HG02610 (cell line): Measurements from ENCODE around the gene VANGL1.
A peak's percentile ranks its signal among the peaks of the same experiment; 100 is the strongest.
"Not testable (repeated sequence)": the region's sequence is repeated elsewhere in the genome, so short reads cannot be mapped to it uniquely, and the experiment has no call there.

ENCODE experiments used
- ATAC-seq: cut with Tn5 transposase; IDR thresholded peaks from one replicate; pipeline ENCODE4 v1.9.1; 2021; ENCODE audit warnings: mild to moderate bottlenecking, moderate library complexity; ENCODE audit not compliant: unreplicated experiment

VANGL1 gene

DNA sequence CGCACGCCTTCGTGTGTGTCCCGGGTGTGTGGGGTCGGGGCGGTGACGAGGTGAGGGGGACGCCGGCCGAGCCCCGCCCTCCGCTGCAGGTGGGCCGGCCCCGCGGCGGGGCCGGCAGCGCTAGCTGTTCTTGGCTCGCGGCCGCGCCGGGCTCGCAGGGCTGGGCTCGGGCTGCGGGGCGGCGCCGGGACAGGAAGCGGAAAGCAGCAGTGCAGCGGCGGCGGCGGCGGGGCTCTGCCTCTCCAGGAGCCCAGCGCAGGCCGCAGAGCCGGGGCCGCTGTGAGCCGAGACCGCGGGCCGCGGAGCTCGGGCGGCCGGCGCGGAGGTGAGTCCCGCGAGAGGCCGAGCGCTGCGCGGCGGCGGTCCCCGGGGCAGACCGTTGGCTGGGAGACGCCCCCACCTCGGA lies at the start of gene VANGL1:
TSS of gene VANGL1 (plus strand) at position 209 of the 406 bp plus-strand sequence. CDS start 9,444 bp downstream, outside the sequence.
- ATAC-seq, result peak; percentile 76

DNA sequence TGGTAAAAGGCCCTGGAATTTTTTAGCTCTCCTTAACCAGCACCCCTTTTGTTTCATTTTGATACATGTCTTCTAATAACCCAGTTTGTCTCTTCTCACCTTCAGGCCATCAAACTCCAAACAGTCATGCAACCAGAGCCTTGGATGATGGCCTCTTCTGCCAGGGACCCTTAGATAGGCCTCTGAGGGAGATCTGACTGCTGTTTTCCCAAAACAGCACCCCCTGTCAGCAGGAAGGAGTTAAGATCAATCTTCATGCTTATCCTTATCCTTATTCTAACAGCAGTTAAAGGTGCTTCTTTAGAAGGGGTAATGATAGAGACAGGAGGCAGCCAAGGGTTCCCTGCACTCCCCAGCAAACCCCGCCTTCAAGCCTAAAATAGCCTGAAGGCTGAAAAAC lies 49.5 kb upstream of the VANGL1 start:
- no peak for ATAC-seq

DNA sequence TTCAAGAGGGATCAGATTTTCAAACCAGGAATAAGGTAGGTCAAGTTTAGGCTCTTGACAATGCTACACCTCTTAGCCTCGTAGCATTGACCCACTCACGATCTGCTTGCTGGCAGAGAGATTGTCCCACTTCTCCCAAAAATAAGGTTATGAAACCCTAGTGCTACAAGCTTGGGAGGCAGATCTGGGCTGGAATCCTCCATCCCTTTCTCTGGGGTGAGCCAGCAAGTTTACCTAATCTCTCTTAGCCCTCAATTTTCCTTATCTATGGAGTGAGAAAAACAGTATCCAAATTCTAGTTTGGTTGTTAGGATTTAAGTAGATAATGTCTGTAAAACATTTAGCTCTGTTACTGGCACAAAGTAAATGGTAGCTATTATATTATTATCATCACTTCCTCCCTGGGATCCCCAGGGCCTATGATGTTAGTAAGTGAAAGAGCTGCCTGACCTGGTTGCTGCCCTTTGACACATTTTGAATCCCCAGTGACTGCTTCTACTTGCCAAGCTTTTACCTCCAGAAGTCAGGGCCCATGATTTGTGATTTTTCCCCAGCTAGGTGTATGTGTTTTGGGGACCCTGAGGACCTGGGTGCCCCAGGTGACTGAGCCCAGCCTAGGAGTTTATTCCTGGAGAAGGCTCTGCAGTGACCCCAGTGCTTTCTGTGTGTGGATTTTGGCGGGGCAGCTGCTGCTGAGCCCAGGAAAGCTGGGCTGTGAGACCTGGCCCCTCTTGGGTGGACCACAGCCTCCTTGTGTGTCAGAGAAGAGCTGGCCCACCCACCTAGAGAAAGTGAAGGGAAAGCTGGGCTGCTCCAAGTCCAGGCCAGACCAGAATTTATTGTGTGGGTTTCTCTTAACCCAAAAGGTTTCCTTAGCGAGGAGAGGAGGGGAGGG lies 48.2 kb upstream of the VANGL1 start:
- ATAC-seq, result no peak

DNA sequence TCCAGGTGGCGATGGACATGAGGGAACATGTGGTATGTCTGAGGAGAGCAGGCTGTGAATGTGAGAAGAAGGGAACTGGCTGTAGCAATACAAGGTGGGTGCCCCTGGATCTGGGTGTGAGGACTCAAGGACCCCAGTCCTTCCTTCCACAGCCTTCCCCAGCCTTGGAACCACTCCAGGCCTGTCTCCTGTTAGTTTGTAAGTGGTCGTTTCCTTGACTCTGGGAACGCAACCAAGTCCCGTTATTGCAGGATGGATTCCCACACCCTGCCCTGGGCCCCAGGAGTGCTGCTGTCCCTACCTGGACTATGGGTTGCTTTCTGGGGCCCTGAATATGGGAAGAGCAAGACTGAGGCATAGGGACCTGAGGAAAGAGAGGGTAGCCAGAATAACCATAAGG lies 47.2 kb upstream of the VANGL1 start:
- ATAC-seq, result no peak

DNA sequence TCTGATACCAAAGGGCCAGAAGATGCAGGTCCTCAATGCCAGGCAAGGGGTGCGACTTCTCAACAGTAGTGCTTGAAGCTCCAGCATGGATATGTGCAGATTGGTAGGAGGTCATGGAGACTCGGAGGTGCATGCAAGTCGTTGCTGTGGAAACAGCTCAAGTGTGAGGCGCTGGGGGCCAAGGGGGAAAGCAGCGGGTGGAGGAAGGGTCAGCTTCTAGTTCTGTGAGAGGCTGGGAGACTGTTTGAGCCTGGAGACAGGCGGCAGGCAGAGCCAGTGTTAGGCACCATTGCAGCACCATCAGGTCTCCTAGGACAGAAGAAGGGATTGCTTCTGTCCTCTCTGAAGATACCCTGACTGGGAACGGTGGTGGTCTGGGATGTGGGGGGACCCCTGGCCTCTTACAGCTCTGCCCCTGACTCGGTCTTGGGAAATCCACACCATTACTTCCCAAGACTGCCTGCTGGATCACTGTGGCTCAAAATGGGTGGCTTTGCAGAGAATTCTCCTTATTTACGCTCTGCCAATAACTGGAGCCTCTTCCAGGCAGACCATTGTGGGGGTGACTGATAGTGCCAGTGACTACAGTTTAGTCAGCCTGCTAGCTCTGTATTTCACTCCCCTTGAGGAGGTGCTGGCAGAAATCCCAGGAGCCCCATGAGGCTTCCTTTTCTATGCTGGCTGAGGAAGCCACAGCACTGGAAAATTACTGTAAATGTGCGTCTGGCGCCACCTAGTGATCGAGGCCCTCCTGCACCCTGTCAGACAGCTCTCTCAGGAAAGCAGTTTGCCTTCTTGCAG lies 46.3 kb upstream of the VANGL1 start:
- ATAC-seq, result no peak

DNA sequence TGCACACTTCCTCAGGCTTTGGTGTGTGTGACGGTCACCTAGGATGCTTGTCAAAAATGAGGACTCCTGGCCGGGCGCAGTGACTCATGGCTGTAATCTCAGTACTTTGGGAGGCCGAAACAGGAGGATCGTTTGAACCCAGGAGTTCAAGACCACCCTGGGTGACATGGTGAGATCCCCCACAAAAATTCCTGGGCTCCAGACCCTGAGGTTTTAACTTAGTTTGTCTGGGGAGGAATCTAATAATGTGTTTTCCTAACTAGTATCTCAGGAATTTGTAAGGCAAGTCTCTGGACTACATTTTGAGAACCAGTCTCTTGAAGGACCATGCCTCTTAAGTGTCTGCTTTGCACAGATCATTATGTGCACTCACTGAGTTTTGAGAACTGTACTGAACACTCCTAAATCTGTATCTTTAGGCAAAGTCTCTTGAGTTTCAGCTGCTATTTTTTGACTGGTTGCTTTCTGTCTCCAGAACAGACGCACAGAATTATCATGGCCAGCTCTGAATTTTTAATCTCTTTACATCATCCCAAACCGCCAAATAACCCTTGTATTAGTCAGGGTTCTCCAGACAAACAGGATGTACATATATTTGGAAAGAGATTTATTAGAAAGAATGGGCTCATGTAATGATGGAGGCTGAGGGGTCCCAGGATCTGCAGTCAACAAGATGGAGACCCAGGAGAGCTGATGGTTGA lies 45.5 kb upstream of the VANGL1 start:
- ATAC-seq, result no peak

DNA sequence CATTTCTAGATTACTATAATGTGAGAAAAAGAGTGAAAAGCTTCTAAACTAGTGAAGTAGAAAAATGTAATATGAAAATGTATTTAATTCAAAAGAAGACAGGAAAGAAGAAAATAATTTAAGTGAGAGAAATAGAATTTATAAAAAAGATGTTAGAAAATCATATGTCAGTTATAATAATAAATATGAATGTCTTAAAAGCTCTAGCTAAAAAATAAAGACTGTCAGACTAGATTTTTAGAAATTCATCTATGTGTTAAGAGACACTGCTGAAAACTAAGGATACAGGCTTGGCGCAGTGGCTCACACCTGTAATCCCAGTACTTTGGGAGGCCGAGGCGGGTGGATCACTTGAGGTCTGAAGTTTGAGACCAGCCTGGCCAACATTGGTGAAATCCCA lies 37.3 kb upstream of the VANGL1 start:
- no peak for ATAC-seq

DNA sequence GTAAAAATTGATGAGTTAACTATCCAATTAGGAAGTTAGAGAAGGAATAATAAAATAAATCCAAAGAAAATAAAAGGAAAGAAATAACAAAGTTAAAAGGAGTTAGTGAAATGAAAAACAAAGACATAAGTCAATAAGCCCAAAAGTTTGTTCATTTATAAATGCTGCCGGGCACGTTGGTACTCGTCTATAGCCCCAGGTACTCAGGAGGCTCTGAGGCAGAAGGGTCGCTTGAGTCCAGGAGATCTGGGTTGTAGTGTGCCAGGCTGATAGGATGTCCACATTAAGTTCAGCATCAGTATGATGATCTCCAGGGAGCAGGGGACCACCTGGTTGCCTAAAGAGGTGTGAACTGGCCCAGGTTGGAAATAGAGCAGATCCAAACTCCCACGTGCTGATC lies 35.5 kb upstream of the VANGL1 start:
- no peak for ATAC-seq

DNA sequence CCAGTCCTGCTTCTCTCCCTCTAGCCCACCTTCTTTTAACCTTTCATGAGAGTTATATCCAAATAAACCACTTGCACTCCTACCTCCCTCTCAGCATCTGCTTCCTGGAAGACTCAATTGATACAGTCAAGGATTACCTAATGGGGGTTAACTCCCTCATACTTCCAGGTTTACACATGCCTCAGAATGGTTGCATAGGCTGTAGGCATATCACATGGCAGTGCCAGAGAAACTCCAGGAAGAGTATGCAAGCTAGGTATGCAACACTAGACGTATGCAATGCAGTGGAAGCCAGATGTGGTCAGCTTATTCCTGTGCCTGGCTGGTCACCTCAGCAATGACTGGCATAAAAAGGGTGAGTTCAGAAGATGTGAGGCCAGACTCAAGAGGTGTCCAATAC lies 32.7 kb upstream of the VANGL1 start:
- ATAC-seq, result no peak

DNA sequence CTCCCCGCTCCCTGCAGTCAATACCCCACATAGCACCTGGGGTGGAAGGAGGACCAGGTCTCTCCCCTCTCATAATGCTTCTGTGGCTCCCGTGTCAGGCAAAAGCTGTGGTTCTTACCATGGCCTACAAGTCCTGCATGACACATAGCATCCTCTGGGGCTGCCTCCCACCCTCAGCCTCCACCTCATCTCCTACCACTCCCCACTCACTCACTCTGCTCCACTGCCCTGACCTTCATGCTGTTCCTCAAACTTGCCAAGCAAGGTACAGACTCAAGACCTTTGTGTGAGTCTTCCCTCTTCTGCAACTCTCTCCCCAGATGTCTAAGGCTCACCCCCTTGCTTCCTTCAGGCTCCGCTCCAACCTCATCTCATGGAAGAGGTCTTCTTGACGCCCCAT lies 28.0 kb upstream of the VANGL1 start:
- ATAC-seq, result no peak

DNA sequence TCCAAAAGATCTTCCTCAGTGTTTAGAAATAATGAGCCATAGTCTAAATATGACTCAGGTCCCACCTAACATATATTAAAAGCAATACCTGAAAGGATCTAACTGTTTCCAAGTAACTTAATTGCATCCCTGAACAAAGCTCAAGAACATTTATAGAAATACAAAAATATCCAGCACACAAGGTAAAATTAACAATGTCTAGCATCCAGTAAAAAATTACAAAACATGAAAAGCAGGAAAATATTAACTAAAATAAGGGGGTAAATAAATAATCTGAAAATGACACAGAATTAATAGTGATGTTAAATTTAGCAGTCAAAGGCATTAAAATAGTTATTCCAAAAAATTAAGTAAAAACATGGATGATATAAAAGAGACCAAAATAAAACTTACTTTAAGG lies 21.3 kb upstream of the VANGL1 start:
- no peak for ATAC-seq

DNA sequence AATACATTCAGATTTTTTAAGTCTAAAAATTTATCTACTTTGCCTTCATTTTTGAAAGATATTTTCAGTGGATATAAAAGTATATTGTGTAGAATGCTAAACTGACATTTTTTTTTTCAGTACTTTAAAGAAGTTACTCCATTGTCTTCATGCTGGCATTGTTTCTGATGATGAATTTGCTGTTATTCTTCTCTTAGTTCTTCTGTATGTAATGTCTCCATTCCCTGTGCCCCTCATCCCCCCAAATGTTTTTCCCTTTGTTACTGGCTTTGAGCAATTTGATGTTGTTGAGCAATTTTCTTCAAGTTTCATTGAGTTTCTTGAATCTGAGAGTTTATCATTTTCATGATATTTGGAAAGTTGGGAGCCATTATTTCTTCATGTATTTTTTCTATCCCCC lies 20.8 kb upstream of the VANGL1 start:
- no peak for ATAC-seq

DNA sequence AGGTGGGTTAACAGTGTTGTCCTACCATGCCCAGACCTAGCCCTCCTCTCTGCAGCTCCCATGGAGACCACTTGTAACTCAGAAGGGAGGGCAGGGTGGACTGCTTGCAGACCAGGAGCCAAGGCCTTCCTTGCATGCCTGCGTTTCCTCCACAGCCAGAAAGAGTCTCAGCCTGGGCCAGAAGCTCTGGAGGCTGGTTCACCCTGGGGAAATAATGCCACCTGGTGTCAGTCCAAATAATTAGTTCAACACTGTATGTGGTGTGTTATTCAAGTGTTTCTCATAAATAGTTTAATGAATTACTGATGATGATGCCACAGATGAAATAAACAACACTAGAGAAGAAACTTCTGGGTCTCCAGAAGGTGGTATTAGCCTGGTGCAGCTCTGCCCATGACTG lies 16.9 kb upstream of the VANGL1 start:
- no peak for ATAC-seq

DNA sequence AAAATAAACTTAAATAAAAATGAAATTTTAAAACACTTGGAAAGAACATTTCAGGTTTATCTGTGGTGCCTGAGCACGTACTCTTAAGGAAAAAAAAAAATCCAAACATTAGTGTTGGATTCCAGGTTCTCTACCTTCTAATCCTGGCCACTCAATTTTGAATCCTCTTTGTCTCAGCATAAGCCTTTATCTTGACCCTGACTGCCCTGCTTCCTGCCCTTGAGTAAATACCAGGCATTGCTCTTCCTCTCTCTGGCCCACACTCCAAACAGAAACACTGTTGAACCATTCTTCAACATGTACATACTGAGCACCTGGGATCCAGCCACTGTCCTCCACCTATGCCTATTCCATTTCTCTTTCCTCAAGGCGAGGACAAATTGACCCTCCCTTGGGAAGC lies 11.4 kb upstream of the VANGL1 start:
- no peak for ATAC-seq

DNA sequence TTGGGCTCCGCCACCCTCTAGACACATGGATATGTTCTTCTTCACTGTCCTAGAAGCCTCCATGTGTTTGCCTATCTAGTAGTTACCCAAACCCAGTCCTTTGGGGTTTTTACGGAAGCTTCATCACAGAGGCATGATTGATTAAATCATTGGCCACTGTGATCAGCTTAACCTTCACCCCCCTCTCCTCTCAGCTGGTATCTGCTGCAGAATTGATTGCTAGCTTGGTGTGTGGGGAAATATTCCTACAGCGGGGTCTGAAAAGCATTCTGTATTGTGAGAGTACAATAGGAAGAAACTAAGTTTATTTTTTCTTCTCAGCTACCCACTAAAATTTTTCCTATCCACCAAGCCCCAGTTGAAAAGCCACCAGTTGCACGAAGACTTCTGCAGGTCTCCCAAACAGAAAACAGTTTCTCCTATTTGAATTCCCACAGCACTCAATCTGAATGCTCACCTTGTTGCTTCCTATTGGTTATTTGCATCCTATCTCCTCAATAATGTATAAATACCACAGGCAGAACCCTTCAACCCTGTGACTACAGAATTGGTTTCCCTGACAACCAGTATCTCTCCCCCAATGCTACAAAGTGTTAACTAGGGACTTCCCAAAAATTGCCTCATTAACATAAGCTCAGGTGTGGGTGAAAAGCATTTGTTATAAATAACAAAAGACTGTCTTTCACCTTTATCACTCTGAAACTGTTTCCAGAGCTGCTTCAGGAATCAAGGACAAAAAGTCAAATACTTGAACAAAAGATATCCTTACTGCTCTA lies 9.3 kb upstream of the VANGL1 start:
- no peak for ATAC-seq

DNA sequence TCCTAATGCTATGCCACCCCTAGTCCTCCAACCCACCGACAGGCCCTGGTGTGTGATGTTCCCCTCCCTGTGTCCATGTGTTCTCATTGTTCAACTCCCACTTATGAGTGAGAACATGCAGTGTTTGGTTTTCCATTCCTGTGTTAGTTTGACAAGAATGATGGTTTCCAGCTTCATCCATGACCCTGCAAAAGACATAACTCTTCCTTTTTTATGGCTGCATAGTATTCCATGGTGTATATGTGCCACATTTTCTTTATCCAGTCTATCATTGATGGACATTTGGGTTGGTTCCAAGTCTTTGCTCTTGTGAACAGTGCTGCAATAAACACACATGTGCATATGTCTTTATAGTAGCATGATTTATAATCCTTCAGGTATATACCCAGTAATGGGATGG lies 8.2 kb upstream of the VANGL1 start:
- not testable (repeated sequence) for ATAC-seq

DNA sequence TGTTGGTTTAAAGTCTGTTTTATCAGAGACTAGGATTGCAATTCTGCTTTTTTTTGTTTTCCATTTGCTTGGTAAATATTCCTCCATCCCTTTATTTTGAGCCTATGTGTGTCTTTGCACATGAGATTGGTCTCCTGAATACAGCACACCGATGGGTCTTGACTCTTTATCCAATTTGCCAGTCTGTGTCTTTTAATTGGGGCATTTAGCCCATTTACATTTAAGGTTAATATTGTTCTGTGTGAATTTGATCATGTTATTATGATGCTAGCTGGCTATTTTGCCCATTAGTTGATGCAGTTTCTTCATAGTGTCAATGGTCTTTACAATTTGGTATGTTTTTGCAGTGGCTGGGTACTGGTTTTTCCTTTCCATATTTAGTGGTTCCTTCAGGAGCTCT lies 4.5 kb upstream of the VANGL1 start:
- ATAC-seq, result not testable (repeated sequence)

DNA sequence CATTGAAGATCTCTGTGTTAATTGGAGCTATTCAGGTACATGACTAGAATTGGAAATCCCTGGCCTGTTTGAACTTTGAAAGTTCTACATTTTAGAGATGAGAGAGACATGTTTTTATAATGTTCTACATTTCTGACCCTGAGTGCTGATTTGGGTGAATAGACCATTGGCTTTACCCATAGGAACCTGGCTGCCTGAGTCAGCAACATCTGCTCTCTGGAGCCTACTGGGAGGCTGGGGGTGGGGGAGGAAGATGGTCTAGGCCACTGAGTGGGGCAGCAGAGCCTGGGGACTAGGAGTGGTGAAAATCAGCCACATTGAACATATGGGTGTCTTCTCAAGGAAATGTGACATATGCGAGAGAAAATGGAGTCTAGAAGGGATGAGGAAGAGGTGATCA lies 1.4 kb upstream of the VANGL1 start:
- ATAC-seq, result no peak

DNA sequence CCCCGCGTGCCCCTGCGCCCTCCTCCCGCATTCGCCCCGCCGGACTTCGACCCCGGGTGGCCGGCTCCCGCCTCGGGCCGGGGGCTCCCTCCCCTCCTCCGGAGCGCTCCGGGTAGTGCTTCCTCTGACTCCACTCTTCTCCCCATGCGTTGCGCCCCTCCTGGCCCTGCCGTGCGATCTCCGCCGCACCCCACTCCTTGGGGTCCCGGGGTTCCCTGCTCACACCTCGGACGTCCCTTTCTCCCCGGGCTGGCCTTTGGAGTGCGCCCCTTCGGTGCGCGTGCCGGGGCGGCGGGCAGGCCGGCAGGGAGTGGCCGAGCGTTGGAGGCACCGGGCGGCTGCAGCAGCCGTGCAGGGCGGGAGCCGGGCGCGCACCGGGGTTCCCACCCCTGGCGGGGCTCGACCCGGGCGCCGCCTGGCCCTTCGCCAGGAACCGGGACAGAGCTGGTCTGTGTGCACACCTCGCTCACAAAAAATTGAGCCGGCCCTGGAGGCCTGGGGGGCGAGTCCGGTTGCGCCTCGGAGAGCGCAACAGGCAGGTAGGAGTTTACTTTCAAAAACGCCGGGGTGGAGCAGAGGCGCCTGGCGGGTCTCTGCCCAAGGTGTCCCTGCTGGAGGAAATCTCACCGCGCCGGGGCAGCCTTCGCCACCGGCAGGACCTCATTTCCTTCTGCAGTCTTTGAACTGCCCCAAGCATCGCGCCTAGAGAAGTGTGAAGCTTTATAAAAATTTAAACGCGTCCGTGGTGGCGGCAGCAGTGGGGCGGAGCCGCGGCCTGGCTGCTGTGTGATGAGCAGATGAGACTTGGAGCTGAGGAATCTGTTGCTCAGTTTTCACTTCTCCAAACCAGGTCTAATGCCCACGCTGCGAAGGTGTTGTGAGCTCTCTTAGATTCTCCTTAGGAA lies 650 bp downstream of the VANGL1 start:
- peak; percentile 57 for ATAC-seq

DNA sequence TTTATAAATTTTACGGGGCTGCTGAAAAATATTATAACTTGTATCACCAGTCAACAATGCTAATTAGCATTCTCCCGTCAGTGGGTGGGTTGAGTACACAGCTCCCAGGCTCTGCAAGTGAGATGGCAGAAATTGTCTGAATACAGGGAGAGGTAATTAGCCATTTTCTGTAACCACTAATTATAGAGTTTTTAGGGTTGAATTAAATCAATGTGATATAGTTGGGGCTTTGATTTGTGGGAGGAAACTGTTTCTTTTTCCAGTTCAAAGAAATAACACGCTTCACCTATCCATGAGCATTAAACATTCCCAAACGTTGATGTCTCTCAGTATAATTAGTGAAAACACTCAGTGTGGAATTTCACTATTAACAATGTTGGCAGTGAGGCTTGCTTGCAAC lies 1.5 kb downstream of the VANGL1 start:
- ATAC-seq, result no peak
